H54 (cell line): ENCODE results near the gene RPRD1B.

ENCODE experiments used
- DNase-seq: peaks from one replicate; pipeline ENCODE4 v3.0.0; 2011; ENCODE audit warnings: low spot score, mixed read lengths; ENCODE audit not compliant: insufficient read length
- FAIRE-seq: peaks from 3 replicates; lab custom pipeline; 2011; peaks lifted over from hg19 to GRCh38; lab: Jason Lieb, UNC
- POLR2A ChIP-seq: IDR thresholded peaks from 2 replicates; pipeline ENCODE4 v1.6.1; 2011; ENCODE audit warnings: low read depth, mild to moderate bottlenecking, low read length

RPRD1B gene

DNA sequence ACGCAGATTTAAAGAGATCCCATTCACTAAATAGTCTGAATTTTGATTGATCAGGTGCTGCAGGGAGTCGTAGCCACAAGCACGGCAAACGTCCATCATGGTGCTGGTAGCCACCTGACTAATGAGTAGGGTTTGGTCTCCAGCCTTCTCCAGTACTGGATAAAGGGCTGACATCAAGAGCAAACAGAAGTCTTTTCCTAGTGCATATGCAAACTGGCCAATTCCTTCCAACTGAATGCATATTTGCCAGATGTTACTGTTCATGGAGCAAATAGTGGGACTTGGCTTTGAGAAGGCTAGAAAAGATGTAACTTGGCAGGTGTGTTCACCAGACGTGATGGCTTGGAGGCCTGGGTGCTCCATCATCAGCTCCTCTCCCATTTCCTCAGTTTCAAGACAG is 21.9 kb upstream of the RPRD1B start:
- FAIRE-seq = no peak
- TF ChIP-seq POLR2A = no peak

DNA sequence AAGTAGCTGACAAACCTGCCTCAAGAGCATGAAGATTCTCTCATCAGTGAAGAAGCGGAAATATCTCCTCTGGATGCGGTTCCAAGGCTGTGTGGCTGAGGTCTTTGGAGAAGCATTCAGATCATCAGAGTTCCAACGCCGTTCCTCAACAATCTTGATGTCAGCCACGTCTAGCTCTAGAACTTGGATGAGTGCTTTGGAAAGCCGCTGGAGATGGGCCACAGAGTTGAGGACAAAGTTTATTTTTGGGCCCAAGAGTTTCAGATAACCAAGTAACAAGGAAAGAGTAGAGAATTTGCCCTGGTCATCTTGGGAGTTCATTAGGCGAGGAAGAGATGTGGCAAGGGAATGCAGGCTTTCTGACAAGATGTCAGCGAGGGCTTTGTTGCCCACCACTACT is 21.2 kb upstream of the RPRD1B start:
- no peak for TF ChIP-seq POLR2A
- FAIRE-seq (no peak), DNase-seq (no peak)

More for the DNA sequence above, 21.9 kb upstream of the RPRD1B start:
- DNase-seq = no peak

DNA sequence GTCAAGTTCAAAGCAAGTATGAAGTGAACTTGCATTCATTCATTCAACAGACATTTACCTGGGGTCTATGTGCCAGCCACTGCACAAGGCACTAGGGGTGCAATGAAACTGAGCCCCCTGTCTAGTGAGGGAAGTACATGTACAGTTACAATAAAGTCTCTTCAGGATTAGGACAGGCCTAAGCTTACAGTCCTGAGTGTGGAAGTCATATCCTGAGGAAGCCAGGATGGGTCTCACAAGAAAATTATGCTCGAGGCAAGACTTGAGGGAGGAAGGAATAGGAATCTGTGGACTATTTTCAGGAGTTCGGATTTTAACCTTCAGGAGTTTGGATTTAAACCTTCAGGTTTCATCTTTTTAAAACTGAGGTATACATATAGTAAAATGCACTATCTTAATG is 19.7 kb upstream of the RPRD1B start:
- no peak for DNase-seq
- no peak for TF ChIP-seq POLR2A
- FAIRE-seq = no peak

DNA sequence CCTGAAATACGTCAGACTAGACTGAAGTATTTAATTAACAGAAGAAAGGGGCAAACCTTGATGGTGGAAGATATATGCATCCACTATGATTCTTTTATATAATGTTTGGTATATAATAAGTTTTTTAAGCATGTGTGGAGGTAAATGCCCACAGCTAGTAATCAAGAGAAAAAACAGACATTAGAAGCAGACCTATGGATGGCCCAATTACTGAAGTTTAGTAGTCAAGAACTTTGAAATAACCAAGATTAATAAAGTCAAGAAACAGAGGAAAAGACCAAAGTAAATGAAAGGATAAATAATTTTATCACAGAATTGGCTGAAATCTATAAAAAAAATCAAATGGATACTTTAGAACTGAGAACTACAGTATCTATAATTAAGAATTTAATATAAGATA is 15.6 kb upstream of the RPRD1B start:
- no peak for TF ChIP-seq POLR2A
- no peak for DNase-seq
- FAIRE-seq = no peak

DNA sequence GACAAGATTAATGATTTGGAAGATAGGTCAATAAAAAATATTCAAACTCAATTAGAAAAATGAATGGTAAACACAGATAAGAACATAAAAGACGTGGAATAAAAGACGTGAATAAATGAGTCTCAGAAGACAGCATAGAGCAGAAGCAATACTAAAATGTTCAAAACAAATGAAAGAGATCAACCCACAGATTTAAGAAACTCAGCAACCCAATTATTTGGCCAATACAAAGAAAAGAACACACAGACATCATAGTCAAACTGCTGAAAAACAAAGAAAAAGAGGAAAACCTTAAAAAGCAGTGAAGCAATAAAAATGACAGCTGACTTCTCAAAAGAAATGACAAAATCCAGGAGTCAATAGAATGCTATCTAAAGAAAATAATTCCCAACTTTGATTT is 15.2 kb upstream of the RPRD1B start:
- no peak for TF ChIP-seq POLR2A
- no peak for DNase-seq
- no peak for FAIRE-seq

DNA sequence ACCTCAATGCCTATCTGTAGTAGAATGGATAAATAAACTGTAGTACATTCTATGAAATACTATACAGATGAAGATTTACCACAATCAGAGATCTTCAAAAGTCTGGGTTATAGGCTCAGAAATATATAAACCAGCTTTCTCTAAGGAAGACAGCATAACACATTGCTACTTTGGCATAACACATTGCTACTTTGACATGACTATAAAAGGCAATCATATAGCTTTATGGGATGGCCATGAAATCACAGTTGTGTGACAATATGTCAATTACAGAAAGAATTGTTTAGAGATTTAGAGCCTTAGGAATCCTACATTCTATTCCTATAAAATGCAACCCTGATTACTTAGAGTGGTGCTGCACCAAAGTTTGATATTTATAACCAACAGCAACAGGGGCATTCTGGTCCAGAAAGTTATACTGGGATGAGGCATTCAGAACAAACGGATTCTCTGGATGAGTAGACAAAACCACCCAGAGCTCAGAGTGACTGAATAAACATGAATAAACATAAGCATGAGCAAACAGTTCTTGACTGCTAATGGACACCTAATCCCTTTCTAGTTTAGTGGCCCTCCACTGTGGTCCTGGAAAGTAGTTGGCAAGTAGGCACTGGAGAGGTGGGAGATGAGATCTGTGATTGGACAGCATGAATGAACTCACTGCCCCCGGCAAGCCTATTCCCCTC is 12.3 kb upstream of the RPRD1B start:
- DNase-seq (no peak), FAIRE-seq (no peak)
- TF ChIP-seq POLR2A = no peak

DNA sequence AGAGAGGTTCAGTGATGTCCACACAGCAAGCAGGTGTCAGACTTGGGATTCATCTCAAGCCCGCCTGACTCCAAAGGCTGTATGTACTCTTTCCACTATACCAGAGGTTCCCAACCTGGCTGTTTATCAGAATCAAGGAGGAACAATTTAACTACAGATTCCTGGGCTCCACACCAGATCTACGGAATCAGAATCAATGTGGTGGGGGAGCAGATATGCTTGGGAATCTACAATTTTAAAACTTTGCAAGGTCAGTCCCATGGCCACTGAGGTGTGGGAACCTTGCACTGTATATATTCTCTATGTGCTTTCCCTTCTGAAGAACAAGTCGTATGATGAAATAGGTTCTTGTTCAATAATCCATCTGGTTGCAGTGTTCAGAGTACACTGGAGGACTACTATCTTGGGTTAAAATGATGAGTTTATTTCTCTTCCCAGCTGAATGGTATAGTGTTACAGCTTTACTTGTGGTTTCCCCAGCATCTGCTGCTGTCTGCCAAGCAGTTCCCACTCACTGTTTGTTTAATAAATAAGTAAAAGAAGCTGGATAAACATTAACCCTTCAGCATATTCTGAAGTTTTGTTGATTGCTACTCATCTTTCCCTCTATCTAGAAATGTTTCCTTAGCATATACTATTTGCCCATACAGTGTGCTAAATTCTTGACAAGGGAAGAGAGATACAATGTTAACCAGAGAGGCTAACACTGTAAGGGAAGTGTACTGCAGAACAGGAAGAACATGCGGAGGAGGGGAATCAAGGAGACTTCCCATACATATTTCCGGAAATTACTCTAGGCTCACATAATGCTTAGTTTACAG is 10.2 kb upstream of the RPRD1B start:
- FAIRE-seq = no peak
- no peak for TF ChIP-seq POLR2A
- no peak for DNase-seq

DNA sequence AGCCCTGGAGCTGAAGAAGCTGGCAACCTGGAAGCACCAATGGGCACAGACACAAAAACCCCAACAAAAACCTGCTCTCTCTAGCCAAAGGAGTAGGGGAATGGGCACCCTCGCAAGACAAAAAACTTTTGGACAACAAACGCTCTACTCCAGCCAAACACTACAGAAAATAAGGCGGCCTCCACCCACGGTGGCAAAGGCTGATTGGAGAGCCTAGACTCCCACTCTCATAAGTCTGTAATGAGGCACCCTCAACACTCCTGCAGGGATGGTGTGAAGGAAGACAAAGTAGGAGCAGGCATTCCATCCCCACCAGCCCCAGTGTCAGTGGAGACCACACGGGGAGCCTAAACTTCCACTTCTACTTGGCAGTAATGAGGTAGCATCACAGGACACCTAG is 9.1 kb upstream of the RPRD1B start:
- FAIRE-seq (no peak), DNase-seq (no peak)
- no peak for TF ChIP-seq POLR2A

DNA sequence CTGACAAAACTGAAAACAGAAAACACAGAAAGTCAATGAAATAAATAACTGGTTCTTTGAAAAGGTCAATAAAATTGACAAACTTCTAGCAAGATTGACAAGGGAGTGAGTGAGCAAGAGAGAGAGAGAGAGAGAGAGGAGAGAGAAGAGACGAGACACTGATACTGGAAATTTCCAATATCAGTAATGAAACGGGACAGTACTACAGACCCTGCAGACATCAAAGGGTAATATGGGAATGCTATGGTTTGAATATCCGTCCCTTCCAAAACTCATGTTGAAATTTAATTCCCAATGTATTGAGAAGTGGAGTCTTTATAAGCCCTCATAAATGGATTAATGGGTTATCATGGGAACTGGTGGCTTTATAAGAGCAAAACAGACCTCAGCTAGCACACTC is 4.1 kb upstream of the RPRD1B start:
- TF ChIP-seq POLR2A = no peak
- DNase-seq = no peak
- FAIRE-seq = no peak

DNA sequence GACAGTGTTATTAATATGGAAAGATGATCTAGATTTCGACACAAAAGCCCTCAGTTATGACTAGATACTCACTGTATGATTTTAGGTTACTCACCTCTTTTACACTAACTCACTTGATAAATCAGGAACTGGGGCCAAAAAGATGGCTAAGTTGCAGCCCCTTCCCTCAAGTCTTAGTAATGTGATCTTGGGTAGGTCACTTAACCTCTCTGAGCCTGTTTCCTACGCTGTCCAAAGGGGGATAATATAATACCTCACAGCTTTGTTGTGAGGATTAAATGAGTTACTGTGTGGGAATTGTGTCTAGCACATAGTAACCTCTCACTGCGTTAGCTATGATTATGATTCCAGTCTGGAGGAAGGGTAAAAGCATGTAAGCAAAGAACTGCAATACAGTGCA is 1.6 kb upstream of the RPRD1B start:
- DNase-seq (no peak), FAIRE-seq (no peak)
- no peak for TF ChIP-seq POLR2A

DNA sequence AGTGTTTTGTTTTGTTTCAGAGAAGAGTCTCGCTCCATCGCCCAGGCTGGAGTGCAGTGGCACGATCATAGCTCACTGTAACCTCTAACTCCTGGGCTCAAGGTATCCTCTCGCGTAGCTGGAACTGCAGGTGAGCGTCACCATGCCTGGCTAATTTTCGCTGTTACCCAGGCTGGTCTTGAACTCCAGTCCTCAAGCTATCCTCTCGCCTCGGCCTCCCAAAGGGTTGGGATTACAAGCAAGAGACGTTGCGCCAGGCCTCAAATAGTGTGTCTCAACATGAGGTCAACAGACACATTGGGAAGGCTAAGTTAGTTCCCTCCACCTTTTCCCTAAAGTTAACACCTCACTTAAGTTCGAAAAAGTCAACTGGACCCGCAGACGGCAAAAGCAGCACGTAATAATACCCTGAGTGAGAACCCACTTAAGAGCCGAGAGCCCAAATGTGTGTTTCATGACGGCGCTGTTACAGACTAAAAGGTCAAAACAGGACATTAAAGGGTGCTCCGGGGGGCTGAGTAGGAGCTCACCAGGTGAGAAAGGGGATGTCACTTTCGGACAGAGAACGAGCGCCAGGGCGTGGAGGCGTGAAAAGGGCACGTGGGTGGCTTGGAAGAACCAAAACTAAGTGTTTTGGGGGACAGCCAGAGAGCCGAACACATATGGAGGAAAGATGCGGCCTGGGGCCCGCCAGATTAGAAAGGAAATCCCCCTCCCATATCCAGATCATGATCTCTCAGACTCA is 789 bp upstream of the RPRD1B start:
- TF ChIP-seq POLR2A = no peak
- DNase-seq (no peak), FAIRE-seq (no peak)

DNA sequence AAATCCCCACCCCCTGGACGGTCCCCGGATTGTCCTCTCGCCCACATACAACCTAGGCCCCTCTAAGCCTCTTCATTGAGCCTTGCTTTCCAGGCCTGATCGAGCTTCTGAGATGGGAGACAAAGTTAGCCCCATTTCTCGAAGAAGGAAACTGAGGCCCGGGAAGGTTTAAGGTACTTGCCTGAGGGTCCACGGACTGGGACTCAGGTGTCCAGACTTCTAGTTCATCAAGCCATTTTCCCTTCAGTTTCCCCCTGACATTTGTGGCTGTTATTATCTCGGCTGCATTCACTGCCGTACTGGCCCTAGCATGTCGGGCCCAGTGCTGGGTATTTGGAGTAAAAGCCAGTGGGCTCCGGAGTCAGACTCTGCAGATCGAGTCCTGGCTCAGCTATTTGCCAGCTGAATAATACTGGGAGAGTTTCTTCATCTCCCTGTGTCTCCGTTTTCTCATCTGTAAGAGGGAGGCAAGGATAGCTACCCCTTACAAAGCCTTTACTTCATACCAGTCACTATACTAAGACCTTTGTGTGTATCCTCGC is 633 bp downstream of the RPRD1B start:
- TF ChIP-seq POLR2A = no peak
- DNase-seq (no peak), FAIRE-seq (no peak)

DNA sequence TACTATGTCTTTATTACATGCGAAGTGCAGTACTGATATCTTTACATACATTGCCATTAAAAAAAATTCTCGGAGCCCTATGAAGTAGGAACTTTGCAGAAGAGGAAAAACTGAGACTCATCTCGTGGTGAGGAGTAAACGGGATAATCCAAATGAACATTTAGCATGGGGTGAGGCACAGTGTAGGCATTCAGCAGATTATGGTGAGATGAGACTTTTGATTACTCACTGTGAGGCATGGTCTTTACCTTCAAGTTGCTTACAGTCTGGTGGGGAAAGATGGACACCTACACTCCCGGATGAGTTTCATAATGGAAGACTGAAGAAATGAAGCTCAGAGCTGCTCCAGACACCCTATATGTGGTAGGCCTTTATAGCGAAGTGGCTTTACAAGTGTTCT is 1.4 kb downstream of the RPRD1B start:
- DNase-seq (no peak), FAIRE-seq (no peak)
- no peak for TF ChIP-seq POLR2A

DNA sequence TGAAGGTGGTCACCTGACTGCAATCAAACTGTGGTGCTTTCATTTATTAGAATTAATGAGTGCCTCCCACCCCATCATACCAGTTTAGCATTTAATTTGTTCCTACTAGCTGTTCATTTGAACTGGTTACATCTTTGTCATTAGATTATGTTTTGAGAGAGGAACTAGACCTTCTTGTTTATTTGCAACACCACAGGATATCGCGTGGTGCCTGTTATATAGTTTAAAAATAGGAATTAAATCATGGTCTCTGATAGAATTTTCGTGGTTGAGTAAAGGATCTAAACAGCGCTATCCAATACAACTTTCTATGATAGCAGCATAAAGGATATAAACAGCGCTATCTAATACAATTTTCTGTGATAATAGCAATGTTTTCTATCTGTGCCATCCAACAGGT is 2.8 kb downstream of the RPRD1B start:
- no peak for TF ChIP-seq POLR2A
- FAIRE-seq = no peak
- DNase-seq = no peak
